ENCODE data around the gene LONP1.

The LONP1 gene

DNA sequence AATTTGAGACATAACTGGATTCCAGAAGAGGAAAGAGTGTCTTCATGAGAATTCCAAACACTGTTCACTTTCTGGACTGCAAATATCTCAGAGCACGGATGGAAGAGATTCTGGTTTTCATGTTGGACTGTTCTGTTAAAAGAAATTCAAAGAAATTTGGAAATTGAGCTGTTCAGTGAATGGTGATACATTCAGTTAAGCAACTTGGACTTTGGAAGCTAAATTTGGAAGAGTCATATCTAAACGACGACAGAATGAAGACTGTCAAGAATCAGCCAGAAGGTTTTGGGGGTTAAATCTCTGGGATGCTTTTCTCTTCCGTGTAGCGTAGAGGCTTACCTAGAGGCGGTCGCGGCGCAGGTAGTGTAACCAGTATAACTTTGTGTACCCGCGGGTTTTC is 71.5 kb downstream of the LONP1 start:
- DNase-seq (ENCODE audit: low read depth): no peak

DNA sequence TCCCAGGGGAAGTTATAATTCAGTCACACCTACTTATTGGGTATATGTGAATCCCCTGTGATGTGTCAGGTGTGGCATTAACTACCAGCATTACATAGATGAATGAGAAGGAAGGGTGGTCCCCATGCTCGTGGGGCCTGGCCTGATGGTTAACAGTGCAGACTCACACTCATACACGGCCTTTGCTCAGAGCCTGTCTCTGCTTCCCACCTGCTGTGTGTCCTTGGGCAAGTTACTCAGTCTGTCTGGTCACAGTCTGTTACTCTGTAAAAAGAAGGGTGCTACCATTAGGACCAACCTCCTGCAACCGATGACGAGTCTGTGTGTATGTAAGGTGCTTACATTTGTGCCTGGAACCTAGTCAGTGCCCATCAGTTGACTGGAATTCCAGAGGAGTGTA is 73.2 kb downstream of the LONP1 start:
- no peak for DNase-seq (ENCODE audit: low read depth)

DNA sequence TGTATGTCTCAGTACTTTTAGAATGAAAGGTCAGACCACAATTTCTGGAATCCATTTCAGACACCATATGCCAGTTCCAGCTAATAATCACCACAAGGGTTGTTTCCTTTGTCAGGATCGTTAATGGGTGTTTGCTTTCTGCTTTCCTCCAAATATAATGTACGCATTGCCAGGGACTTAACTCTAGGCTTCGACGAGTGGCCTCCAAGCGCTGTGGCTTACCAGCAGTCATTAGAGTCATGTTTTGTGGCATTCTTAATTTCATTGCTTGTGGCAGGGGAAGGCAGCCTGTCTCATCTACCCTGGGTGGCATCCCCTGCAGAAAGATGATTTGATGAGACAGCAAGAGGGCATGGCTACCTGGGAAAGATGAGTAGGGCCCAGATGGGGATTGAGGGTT is 74.5 kb downstream of the LONP1 start:
- no peak for DNase-seq (ENCODE audit: low read depth)

GRCh38 chr19:5644037-5644436 is 75.9 kb downstream of the LONP1 start:
- DNase-seq (ENCODE audit: low read depth): no peak

DNA sequence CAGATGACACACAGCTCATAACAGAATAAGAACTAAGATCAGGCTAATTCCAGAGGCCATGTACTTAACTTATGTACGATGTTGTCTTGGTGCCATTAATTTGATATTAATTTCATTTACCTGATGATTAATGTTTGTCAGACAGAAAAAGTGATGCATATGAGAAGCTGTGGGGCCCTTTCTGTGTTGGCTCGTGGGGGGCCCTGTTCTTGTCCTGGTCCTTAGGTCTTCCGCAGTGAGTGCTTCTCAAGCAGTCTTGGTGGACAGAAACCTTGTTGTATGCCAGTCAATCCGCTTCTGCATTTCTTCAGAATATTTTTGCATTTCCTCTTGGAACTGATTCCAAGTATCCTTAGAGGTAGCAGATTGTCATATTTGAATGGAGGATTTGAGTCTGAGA is 76.9 kb downstream of the LONP1 start:
- no peak for DNase-seq (ENCODE audit: low read depth)

- DNase-seq (ENCODE audit: low read depth): no peak
Observed at GRCh38 chr19:5642204-5642603, 77.7 kb downstream of the LONP1 start.
